GM13977 (cell line): ENCODE results near the gene TENM3.

Experiments
- DNase-seq: peaks from one replicate; pipeline ENCODE4 v3.0.0; 2012; ENCODE audit warnings: low spot score
- CTCF ChIP-seq: IDR thresholded peaks from 2 replicates; pipeline ENCODE4 v1.5.1; 2012; ENCODE audit warnings: mild to moderate bottlenecking, control low read depth; ENCODE audit not compliant: insufficient read depth; ENCODE audit errors: extremely low read depth, missing control alignments
- in situ Hi-C: fragments of 300-500 bp; cut with MboI; formaldehyde crosslinking; loops from one replicate; pipeline ENCODE4 v1.12.0; 2022; ENCODE audit warnings: low sequenced_read_pairs, low pct_unique_long_range_greater_than_20kb, mixed read lengths, inconsistent platforms; ENCODE audit not compliant: unreplicated experiment

The TENM3 gene

DNA sequence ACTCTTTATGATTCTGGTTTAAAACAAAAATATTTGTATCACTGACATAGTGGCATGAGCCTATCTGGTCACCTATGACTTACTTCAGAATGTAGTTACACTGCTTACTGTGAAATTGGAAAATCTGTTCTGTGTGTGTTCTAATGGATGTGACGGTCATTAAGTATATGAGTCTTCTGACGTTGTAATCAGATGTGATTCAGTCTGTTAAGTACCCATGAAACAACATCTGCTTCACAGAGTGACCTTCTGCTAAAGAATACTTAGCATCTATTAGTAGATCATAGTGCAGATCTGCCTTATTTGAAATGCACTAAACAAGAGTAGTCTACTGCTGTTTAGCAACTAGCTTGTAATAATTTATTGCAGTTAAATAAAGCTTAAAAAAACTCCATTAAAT lies 356.9 kb downstream of the TENM3 start:
- in situ Hi-C loops: no loop called here

DNA sequence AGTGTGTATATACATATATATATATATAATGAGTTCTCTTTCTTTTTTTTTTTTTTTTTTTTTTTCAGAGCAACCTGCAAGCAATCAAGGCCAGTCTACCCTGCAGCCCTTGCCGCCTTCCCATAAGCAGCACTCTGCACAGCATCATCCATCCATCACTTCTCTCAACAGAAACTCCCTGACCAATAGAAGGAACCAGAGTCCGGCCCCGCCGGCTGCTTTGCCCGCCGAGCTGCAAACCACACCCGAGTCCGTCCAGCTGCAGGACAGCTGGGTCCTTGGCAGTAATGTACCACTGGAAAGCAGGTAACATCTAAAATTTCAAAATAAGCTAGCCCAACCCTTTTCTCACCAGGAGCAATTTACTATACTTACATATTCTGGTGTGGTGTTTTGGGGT lies 357.7 kb downstream of the TENM3 start:
- no peak for TF ChIP-seq CTCF
- no peak for DNase-seq
- in situ Hi-C loops: no loop called here

More for the DNA sequence above, 356.9 kb downstream of the TENM3 start:
- no peak for DNase-seq
- no peak for TF ChIP-seq CTCF

DNA sequence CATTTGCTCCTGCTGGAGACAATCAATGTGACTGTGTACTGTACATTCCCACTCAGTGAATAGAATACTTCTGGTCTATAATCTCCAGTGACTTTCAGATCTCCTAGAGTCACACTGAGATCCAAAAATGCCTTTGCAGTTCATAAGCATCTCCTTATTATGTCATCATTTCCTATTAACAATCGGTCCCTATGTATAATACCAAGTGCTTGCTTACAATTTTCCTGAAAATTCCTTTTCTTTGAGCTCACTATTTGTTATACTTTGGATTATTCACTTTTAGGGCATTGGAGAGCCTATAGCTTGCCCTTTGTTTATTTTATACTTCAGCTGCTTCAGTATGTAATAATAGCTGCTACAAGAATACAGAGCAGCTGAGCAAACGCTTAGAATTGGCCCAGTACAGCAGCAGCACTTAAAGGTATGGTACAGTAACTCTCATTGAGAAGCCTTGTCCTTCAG lies 361.0 kb downstream of the TENM3 start:
- no peak for TF ChIP-seq CTCF
- in situ Hi-C loops: no loop called here
- DNase-seq: no peak

DNA sequence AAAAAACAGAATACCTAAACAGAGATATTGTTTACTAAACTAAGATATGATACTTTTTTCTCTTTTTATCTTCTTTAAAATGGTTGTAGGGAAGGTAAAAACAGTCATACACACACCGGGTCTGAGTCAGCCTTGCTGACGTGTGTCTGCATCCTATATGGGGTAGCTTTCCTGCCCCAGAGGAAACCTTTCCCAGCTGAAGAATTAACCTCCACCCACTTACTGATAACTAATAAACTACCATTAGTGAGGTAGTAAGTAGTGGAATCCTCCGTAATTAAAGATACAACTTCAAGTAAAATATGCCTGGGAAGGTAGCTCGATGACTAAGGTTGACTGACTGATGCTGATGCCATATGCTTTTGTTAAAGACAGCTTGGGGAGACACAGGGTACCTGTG lies 361.8 kb downstream of the TENM3 start:
- in situ Hi-C loops: no loop called here
- DNase-seq: no peak
- TF ChIP-seq CTCF: no peak

DNA sequence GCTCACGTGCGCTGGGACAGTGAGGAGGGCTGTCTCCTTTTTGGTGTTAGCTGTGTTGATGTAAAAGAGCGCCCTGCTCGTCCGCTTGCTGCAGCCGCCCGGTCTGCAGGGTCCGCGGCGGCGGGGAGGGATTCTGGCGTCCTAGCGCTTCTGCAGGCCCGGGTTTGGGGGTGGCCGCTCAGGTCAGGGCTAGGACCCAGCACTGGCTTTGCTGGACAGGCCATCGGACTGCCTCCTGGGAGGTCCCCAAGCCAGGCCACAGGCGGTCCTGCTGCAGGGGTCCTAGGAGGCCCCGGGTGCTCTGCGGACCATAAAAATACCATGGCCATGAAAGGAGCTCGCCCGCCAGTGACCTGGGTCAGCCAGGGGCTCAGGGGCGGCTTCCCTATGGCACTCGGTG lies 365.3 kb downstream of the TENM3 start:
- TF ChIP-seq CTCF: no peak
- DNase-seq: no peak
- in situ Hi-C loops: no loop called here

GRCh38 chr4:182616476-182616875 lies 373.3 kb downstream of the TENM3 start:
- in situ Hi-C loops: no loop called here
- no peak for DNase-seq
- TF ChIP-seq CTCF: no peak

- DNase-seq: no peak
- no peak for TF ChIP-seq CTCF
- in situ Hi-C loops: no loop called here
Observed at GRCh38 chr4:182619660-182620059, 376.5 kb downstream of the TENM3 start.
